Testis (tissue), 3 donors: ENCODE results near the gene KLHL25. TPM values are rescaled to one million over a fixed set of nuclear protein-coding genes. Genes with fewer than 3 reads are reported as not detected.

Experiments
- DNase-seq: peaks from one replicate; pipeline ENCODE4 v3.0.0-alpha.2; 2019
- H3K27ac ChIP-seq, 2 donors: fragments of 200-600 bp; sonication (generic); one replicate each; pipeline ENCODE4 v1.5.1; 2019
- H3K27me3 ChIP-seq: fragments of 200-600 bp; sonication (generic); one replicate; pipeline ENCODE4 v1.5.1; 2019
- H3K36me3 ChIP-seq: fragments of 200-600 bp; sonication (generic); one replicate; pipeline ENCODE4 v1.5.1; 2017; ENCODE audit warnings: low read depth; ENCODE audit errors: missing control alignments
- H3K4me1 ChIP-seq: fragments of 200-600 bp; sonication (generic); one replicate; pipeline ENCODE4 v1.5.1; 2019
- H3K4me3 ChIP-seq, 2 donors: fragments of 200-600 bp; sonication (generic); one replicate each; pipeline ENCODE4 v1.5.1; 2017 to 2019
- H3K9me3 ChIP-seq: fragments of 200-600 bp; sonication (generic); one replicate; pipeline ENCODE4 v1.5.1; 2017
- CTCF ChIP-seq, 3 experiments: fragments of 450-650 bp in 2 of 3; fragments of 200-600 bp in 1 of 3; sonication (generic) in 1 of 3; IDR thresholded peaks; one replicate each; pipeline ENCODE4 v1.5.1; 2016 to 2019; ENCODE audit warnings: antibody characterized with exemption in 3 of 3, mild to moderate bottlenecking in 2 of 3, moderate library complexity in 1 of 3
- POLR2A ChIP-seq: fragments of 450-650 bp; IDR thresholded peaks from one replicate; pipeline ENCODE4 v1.6.1; 2017; ENCODE audit warnings: antibody characterized with exemption, mild to moderate bottlenecking, moderate library complexity
- WGBS, 2 donors: methylation state at CpG; one replicate each; pipeline ENCODE4 v1.1.5; 2018; 5-methylcytosine and 5-hydroxymethylcytosine counted together
- intact Hi-C: fragments of 100-400 bp; cut with DNase I; formaldehyde crosslinking; loops from one replicate; pipeline ENCODE4 v1.15.1; 2023; ENCODE audit warnings: low total_unique reads
- polyA plus RNA-seq: library from polyadenylated mRNA; stranded (reverse); fragments of 350-450 nt; fragmentation: Illumina TruSeq; extraction: RNeasy Lipid Tissue Mini Kit (QIAGEN cat#74804); gene quantifications from one replicate; pipeline ENCODE4 v1.2.3, GENCODE V29; 2014; ENCODE audit warnings: low read depth, low replicate concordance; ENCODE audit not compliant: insufficient read depth
- total RNA-seq, 2 donors: library from RNA; depleted of rRNA; stranded (reverse); fragments of >200 nt; gene quantifications; one replicate each; pipeline ENCODE4 v1.2.3, GENCODE V29; 2016

KLHL25 gene
- total and polyA plus RNA-seq, 3 donors from 2014 or later = 19.6 to 50.1 (median 42.6) TPM

- Histone ChIP-seq H3K27me3 (no peaks in the 10 kb centered on the region), H3K9me3 (no peaks in the 10 kb centered on the region), H3K36me3 (no peaks in the 10 kb centered on the region), H3K4me1 (peaks cover 38% of the 10 kb centered on the region), H3K4me3 (no peak overlapping the region), H3K27ac (peak overlapping the region in 1 of 2 donors; percentile 19)
- no peak for TF ChIP-seq POLR2A
- TF ChIP-seq CTCF (IDR thresholded peaks at IDR 0.05) = no peak
- no peak for DNase-seq
- 89 to 91% methylated on average over 9 of the region's 9 CpGs for WGBS, 2 donors
- intact Hi-C loops = no loop called here
Observed at GRCh38 chr15:85761635-85762034, 33.1 kb downstream of the KLHL25 start.

GRCh38 chr15:85760531-85761371 lies 34.0 kb downstream of the KLHL25 start:
- peak; percentile 87 for DNase-seq
- 71 to 86% methylated on average over 24 to 28 of the region's 28 CpGs for WGBS, 2 donors
- Histone ChIP-seq H3K27ac (peak overlapping the region; percentile 20 to 59), H3K27me3 (no peaks in the 10 kb centered on the region), H3K4me3 (no peak overlapping the region), H3K36me3 (no peaks in the 10 kb centered on the region), H3K9me3 (no peaks in the 10 kb centered on the region), H3K4me1 (peaks cover 38% of the 10 kb centered on the region)
- intact Hi-C loops = no loop called here
- TF ChIP-seq CTCF (IDR thresholded peaks at IDR 0.05) (no peak), POLR2A (no peak)

GRCh38 chr15:85760049-85760448 lies 34.7 kb downstream of the KLHL25 start:
- peaks cover 44% of the 10 kb centered on the region for H3K4me1 ChIP-seq
- H3K27ac ChIP-seq = peak overlapping the region in 1 of 2 donors; percentile 20
- TF ChIP-seq CTCF (IDR thresholded peaks at IDR 0.05) (no peak), POLR2A (no peak)
- WGBS, 2 donors = 95% methylated on average over 6 of the region's 6 CpGs; no CpG with 5 or more reads in 1 of the 2 donors
- H3K9me3 ChIP-seq = no peaks in the 10 kb centered on the region
- no peak for DNase-seq
- no peak overlapping the region for H3K4me3 ChIP-seq
- intact Hi-C loops = no loop called here
- no peaks in the 10 kb centered on the region for H3K27me3 ChIP-seq
- no peaks in the 10 kb centered on the region for H3K36me3 ChIP-seq

GRCh38 chr15:85759376-85759775 lies 35.3 kb downstream of the KLHL25 start:
- intact Hi-C loops = no loop called here
- 76 to 81% methylated on average over 8 to 13 of the region's 13 CpGs for WGBS, 2 donors
- TF ChIP-seq POLR2A (no peak), CTCF (IDR thresholded peaks at IDR 0.05) (no peak)
- H3K4me3 ChIP-seq = no peak overlapping the region
- H3K4me1 ChIP-seq = peaks cover 47% of the 10 kb centered on the region
- no peaks in the 10 kb centered on the region for H3K36me3 ChIP-seq
- no peaks in the 10 kb centered on the region for H3K27me3 ChIP-seq
- no peaks in the 10 kb centered on the region for H3K9me3 ChIP-seq
- DNase-seq = peak; percentile 84
- H3K27ac ChIP-seq = peak overlapping the region in 1 of 2 donors; percentile 24

GRCh38 chr15:85758655-85758978 lies 36.1 kb downstream of the KLHL25 start:
- intact Hi-C loops = no loop called here
- Histone ChIP-seq H3K4me3 (no peak overlapping the region), H3K27me3 (no peaks in the 10 kb centered on the region), H3K27ac (peak overlapping the region in 1 of 2 donors; percentile 24), H3K9me3 (no peaks in the 10 kb centered on the region), H3K36me3 (no peaks in the 10 kb centered on the region), H3K4me1 (peaks cover 47% of the 10 kb centered on the region)
- DNase-seq = no peak
- TF ChIP-seq CTCF (IDR thresholded peaks at IDR 0.05) (no peak), POLR2A (no peak)
- 96 to 98% methylated on average over 21 of the region's 21 CpGs for WGBS, 2 donors
